GM19099 (cell line): ENCODE data around the gene BAZ1A.

Experiments used
- POLR2A ChIP-seq: IDR thresholded peaks from 3 replicates; pipeline ENCODE4 v1.6.1; 2011; ENCODE audit warnings: low read depth; ENCODE audit not compliant: insufficient read length; ENCODE audit errors: extremely low read depth

Gene BAZ1A

GRCh38 chr14:34872822-34873588 lies 2.2 kb downstream of the BAZ1A start:
- no peak for TF ChIP-seq POLR2A

GRCh38 chr14:34867199-34867598 lies 8.0 kb downstream of the BAZ1A start:
- TF ChIP-seq POLR2A = no peak

- TF ChIP-seq POLR2A = no peak
Observed at GRCh38 chr14:34865889-34866574, 9.1 kb downstream of the BAZ1A start.

- no peak for TF ChIP-seq POLR2A
Observed at GRCh38 chr14:34863844-34864243, 11.3 kb downstream of the BAZ1A start.

- no peak for TF ChIP-seq POLR2A
Observed at GRCh38 chr14:34858765-34859164, 16.4 kb downstream of the BAZ1A start.

GRCh38 chr14:34857689-34858449 lies 17.3 kb downstream of the BAZ1A start:
- no peak for TF ChIP-seq POLR2A

- no peak for TF ChIP-seq POLR2A
Observed at GRCh38 chr14:34853041-34853440, 22.1 kb downstream of the BAZ1A start.

DNA sequence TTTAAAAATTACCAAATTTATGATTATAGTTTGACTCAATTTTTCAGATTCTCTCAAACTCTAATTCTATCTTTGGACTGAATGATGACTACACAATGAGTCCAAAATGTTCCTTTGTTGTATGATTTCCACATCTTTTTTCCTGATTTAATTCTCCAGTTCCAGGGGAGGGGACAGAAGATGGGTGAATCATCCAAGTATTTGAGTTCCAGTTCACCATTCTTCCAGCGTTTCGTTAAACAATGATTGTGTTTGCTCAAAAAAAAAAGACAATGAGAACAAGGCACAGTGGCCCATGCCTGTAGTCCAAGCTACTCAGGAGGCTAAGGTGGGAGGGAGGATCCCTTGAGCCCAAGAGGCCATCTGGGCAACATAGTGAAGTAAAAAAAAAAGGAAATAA lies 23.8 kb downstream of the BAZ1A start:
- no peak for TF ChIP-seq POLR2A

GRCh38 chr14:34845869-34846268 lies 29.3 kb downstream of the BAZ1A start:
- TF ChIP-seq POLR2A = no peak

DNA sequence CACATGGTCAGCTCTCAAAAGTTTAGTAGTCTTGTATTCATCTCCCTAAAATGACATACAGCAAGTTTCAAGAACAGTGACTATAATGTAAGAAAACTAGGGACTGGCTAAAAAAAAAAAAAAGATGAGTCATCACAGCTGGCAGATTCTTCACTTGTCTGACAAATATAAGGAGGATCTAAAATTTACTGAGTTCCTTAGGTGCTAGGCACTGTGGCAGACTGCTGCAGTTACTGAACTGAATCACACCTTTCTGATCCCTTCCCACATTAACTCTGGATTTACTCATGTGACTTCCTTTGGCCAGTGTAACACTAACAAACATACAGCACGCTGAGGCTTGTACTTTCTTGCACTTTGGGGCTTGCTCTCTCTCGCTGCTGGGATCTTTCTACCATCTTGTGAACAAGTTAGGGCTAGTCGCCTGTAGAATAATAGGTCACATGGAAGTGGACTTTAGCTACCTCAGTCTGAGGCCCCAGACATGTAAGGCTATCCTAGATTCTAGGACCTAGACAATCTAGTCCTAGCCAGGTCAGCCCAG lies 32.1 kb downstream of the BAZ1A start:
- no peak for TF ChIP-seq POLR2A

GRCh38 chr14:34837801-34838322 lies 37.3 kb downstream of the BAZ1A start:
- TF ChIP-seq POLR2A = no peak

DNA sequence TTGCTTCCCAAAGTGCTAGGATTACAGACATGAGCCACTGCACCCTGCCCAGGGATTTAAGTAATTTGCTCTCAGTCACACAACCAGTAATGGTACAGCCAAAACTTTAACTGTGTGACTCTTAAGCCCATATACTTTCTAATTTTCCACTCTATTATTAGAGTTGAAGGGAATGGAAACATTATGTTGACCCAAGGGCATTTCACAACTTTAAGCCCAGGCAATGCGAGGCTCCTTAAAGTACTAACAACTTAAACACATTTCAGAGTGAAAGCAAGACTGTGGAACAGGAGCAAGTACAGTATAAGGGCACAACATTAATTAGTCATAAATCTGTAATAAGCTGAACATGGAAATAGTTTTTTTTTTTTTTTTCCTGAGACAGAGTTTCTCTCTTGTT lies 39.8 kb downstream of the BAZ1A start:
- TF ChIP-seq POLR2A = no peak

DNA sequence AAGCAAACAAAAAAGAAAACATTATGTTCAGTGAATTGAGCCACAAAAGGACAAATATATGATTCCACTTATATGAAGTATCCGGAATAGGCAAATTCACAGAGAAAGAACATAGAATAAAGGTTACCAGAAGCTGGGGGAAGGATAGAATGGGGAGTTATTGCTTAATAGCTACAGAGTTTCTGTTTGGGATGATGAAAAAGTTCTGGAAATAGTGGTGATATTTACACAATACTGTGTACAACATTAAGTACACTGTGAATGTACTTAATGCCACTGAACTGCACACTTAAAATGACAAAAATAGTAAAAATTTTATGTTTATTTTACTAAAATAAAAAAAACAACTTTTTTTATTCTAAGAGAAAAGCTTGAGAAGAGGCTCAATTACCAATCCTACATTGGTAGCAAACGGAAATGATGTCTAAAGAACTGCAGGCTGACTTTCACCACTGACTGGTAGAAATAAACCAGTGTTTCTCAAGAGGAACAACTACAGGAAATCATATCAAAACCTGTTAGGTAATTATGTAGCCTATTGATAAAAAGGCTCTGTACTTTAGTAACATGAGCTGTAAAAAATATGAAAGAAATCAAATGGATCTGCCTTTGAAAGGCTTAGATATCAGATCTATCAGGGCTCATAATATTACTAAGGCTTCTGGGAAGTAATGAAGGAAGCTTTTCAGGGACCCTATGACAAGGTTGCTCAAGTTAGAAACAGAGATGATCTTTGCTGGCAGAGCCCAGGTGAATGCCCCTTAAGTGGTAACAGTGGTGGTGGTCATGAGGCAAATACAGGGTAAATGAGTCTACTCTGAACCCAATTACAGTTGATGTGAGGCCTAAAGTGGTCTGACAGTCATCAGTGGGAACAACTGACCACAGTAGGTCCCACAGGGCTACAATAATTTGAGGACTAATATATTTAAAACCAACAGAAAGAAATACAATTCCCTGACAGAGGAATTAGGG lies 41.3 kb downstream of the BAZ1A start:
- no peak for TF ChIP-seq POLR2A

DNA sequence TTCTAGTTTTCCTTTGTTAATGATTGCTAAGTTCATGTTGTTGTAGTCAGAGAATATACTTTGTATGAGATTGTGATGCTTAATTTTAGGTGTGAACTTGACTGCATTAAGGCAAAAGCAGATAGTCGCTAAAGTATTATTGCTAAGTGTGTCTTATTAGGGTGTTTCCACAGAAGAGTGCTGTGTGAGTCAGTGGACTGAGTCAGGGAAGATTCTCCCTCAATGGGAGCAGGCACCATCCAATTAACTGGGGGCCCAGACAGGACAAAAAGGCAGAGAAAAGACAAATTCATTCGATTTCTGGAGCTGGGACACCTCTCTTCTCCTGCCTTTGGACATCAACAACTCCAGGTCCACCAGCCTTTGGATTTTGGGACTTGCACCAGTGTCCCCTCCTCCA lies 48.5 kb downstream of the BAZ1A start:
- no peak for TF ChIP-seq POLR2A
